Measurements from ENCODE around the gene SPRY2.

The SPRY2 gene

GRCh38 chr13:80313668-80314256 is 27.2 kb downstream of the SPRY2 start:
- DNase-seq (ENCODE audit: low read depth) = no peak

GRCh38 chr13:80312967-80313366 is 28.0 kb downstream of the SPRY2 start:
- DNase-seq (ENCODE audit: low read depth) = no peak

GRCh38 chr13:80312012-80312704 is 28.8 kb downstream of the SPRY2 start:
- no peak for DNase-seq (ENCODE audit: low read depth)

GRCh38 chr13:80309926-80310325 is 31.0 kb downstream of the SPRY2 start:
- DNase-seq (ENCODE audit: low read depth) = no peak

- no peak for DNase-seq (ENCODE audit: low read depth)
Measured at GRCh38 chr13:80307401-80307987, 33.4 kb downstream of the SPRY2 start.

- DNase-seq (ENCODE audit: low read depth) = no peak
Measured at GRCh38 chr13:80306337-80306972, 34.5 kb downstream of the SPRY2 start.

- no peak for DNase-seq (ENCODE audit: low read depth)
Measured at GRCh38 chr13:80305737-80306136, 35.2 kb downstream of the SPRY2 start.

- DNase-seq (ENCODE audit: low read depth) = no peak
Measured at GRCh38 chr13:80303225-80303811, 37.6 kb downstream of the SPRY2 start.

- DNase-seq (ENCODE audit: low read depth) = no peak
Measured at GRCh38 chr13:80299046-80299445, 41.9 kb downstream of the SPRY2 start.

GRCh38 chr13:80297503-80297902 is 43.4 kb downstream of the SPRY2 start:
- DNase-seq (ENCODE audit: low read depth) = no peak

GRCh38 chr13:80297094-80297493 is 43.8 kb downstream of the SPRY2 start:
- DNase-seq (ENCODE audit: low read depth) = no peak

GRCh38 chr13:80296638-80297037 is 44.3 kb downstream of the SPRY2 start:
- no peak for DNase-seq (ENCODE audit: low read depth)

- no peak for DNase-seq (ENCODE audit: low read depth)
Measured at GRCh38 chr13:80290591-80290990, 50.3 kb downstream of the SPRY2 start.
